Lower lobe of right lung (tissue), 2 donors: Measurements from ENCODE around the gene DTX4. TPM values are rescaled to one million over a fixed set of nuclear protein-coding genes. Genes with fewer than 3 reads are reported as not detected.

Source experiments
- ATAC-seq, 2 donors: fragments of 200-7000 bp; cut with Tn5 transposase; one replicate each; pipeline ENCODE4 v1.9.1; 2020 to 2022; ENCODE audit warnings: mild to moderate bottlenecking in 2 of 2, moderate library complexity in 2 of 2
- DNase-seq: peaks from one replicate; pipeline ENCODE4 v3.0.0-alpha.2; 2020
- H3K27ac ChIP-seq: fragments of 200-600 bp; one replicate; pipeline ENCODE4 v1.8.0; 2022
- H3K27me3 ChIP-seq: fragments of 200-600 bp; one replicate; pipeline ENCODE4 v1.8.0; 2022; ENCODE audit warnings: low read depth
- H3K36me3 ChIP-seq: fragments of 200-600 bp; one replicate; pipeline ENCODE4 v1.8.0; 2022; ENCODE audit warnings: mild to moderate bottlenecking
- H3K4me1 ChIP-seq: fragments of 200-600 bp; one replicate; pipeline ENCODE4 v1.8.0; 2022
- H3K4me3 ChIP-seq: fragments of 200-600 bp; one replicate; pipeline ENCODE4 v1.8.0; 2022; ENCODE audit warnings: mild to moderate bottlenecking
- H3K9me3 ChIP-seq: fragments of 200-600 bp; one replicate; pipeline ENCODE4 v1.8.0; 2022
- CTCF ChIP-seq: fragments of 200-600 bp; IDR thresholded peaks from one replicate; pipeline ENCODE4 v1.8.0; 2022; ENCODE audit warnings: antibody characterized with exemption, mild to moderate bottlenecking
- intact Hi-C: fragments of 100-400 bp; cut with DNase I; formaldehyde crosslinking; loops from one replicate; pipeline ENCODE4 v1.11.0; 2022
- total RNA-seq: library from RNA; stranded (reverse); fragmentation: NEBNext Ultra II Directional; extraction: Animal tissue kit (Norgen Biotek cat#: 25700); gene quantifications from one replicate; pipeline ENCODE4 v1.2.1, GENCODE V29; 2021
- donor health status: DM: no; HTN: yes; CAD: no; lungs with severe emphysema.

Gene DTX4
- total RNA-seq, 1 donor from 2014 or later: 51.7 TPM

- intact Hi-C loops: loop anchor here (5.0 kb wide), 1 partner anchor 33 kb away; no protein-coding TSS in a partner anchor
- ATAC-seq (peak; percentile 77 to 82), DNase-seq (peak; percentile 80)
- Histone ChIP-seq H3K27ac (peak overlapping the region; percentile 79), H3K9me3 (no peaks in the 10 kb centered on the region), H3K4me3 (peak overlapping the region; percentile 75), H3K4me1 (peaks cover 50% of the 10 kb centered on the region), H3K27me3 (no peaks in the 10 kb centered on the region), H3K36me3 (no peaks in the 10 kb centered on the region)
- no peak for TF ChIP-seq CTCF
Measured at GRCh38 chr11:59173964-59174663, 2.2 kb downstream of the DTX4 start.

GRCh38 chr11:59174664-59175033, 2.7 kb downstream of the DTX4 start:
- ATAC-seq: no peak
- intact Hi-C loops: loop anchor here (5.0 kb wide), 1 partner anchor 33 kb away; no protein-coding TSS in a partner anchor
- no peaks in the 10 kb centered on the region for H3K9me3 ChIP-seq
- peak overlapping the region; percentile 32 for H3K27ac ChIP-seq
- DNase-seq: no peak
- H3K4me1 ChIP-seq: peaks cover 51% of the 10 kb centered on the region
- no peaks in the 10 kb centered on the region for H3K36me3 ChIP-seq
- H3K4me3 ChIP-seq: no peak overlapping the region
- TF ChIP-seq CTCF: no peak
- no peaks in the 10 kb centered on the region for H3K27me3 ChIP-seq

GRCh38 chr11:59175091-59175501, 3.2 kb downstream of the DTX4 start:
- H3K4me3 ChIP-seq: no peak overlapping the region
- TF ChIP-seq CTCF: no peak
- no peaks in the 10 kb centered on the region for H3K27me3 ChIP-seq
- H3K9me3 ChIP-seq: no peaks in the 10 kb centered on the region
- H3K27ac ChIP-seq: peak overlapping the region; percentile 32
- ATAC-seq (peak in 1 of 2 donors; percentile 39), DNase-seq (peak; percentile 53)
- H3K4me1 ChIP-seq: peaks cover 51% of the 10 kb centered on the region
- intact Hi-C loops: no loop called here
- no peaks in the 10 kb centered on the region for H3K36me3 ChIP-seq

GRCh38 chr11:59176330-59176729, 4.4 kb downstream of the DTX4 start:
- ATAC-seq: no peak
- H3K27me3 ChIP-seq: no peaks in the 10 kb centered on the region
- peaks cover 51% of the 10 kb centered on the region for H3K4me1 ChIP-seq
- no peaks in the 10 kb centered on the region for H3K9me3 ChIP-seq
- intact Hi-C loops: no loop called here
- no peaks in the 10 kb centered on the region for H3K36me3 ChIP-seq
- no peak for DNase-seq
- TF ChIP-seq CTCF: no peak
- no peak overlapping the region for H3K4me3 ChIP-seq
- no peak overlapping the region for H3K27ac ChIP-seq

- Histone ChIP-seq H3K4me3 (no peak overlapping the region), H3K4me1 (peaks cover 53% of the 10 kb centered on the region), H3K9me3 (no peaks in the 10 kb centered on the region), H3K27me3 (no peaks in the 10 kb centered on the region), H3K27ac (no peak overlapping the region), H3K36me3 (peaks cover 15% of the 10 kb centered on the region)
- ATAC-seq: peak; percentile 39 to 63
- intact Hi-C loops: no loop called here
- TF ChIP-seq CTCF: no peak
- DNase-seq: no peak
Measured at GRCh38 chr11:59178402-59178801, 6.5 kb downstream of the DTX4 start.
